ENCODE measurements around the gene MECP2.

Gene MECP2

GRCh38 chrX:154116426-154117211, 19.1 kb upstream of the MECP2 start:
- H3K4me3 ChIP-seq (ENCODE audit: low read depth, low read length): no peak overlapping the region

GRCh38 chrX:154115750-154116149, 18.2 kb upstream of the MECP2 start:
- H3K4me3 ChIP-seq (ENCODE audit: low read depth, low read length): no peak overlapping the region

GRCh38 chrX:154115071-154115470, 17.6 kb upstream of the MECP2 start:
- H3K4me3 ChIP-seq (ENCODE audit: low read depth, low read length): no peak overlapping the region

GRCh38 chrX:154114652-154115051, 17.1 kb upstream of the MECP2 start:
- H3K4me3 ChIP-seq (ENCODE audit: low read depth, low read length): no peak overlapping the region

- no peak overlapping the region for H3K4me3 ChIP-seq (ENCODE audit: low read depth, low read length)
Measured at GRCh38 chrX:154113729-154114128, 16.2 kb upstream of the MECP2 start.

GRCh38 chrX:154098551-154098950, 1.0 kb upstream of the MECP2 start:
- no peak overlapping the region for H3K4me3 ChIP-seq (ENCODE audit: low read depth, low read length)

GRCh38 chrX:154097003-154097588, 421 bp downstream of the MECP2 start:
- peak overlapping the region; percentile 45 for H3K4me3 ChIP-seq (ENCODE audit: low read depth, low read length)

- peak overlapping the region; percentile 18 for H3K4me3 ChIP-seq (ENCODE audit: low read depth, low read length)
Measured at GRCh38 chrX:154096140-154097002, 1.1 kb downstream of the MECP2 start.

GRCh38 chrX:154094833-154095232, 2.7 kb downstream of the MECP2 start:
- no peak overlapping the region for H3K4me3 ChIP-seq (ENCODE audit: low read depth, low read length)

GRCh38 chrX:154093965-154094364, 3.6 kb downstream of the MECP2 start:
- no peak overlapping the region for H3K4me3 ChIP-seq (ENCODE audit: low read depth, low read length)

- H3K4me3 ChIP-seq (ENCODE audit: low read depth, low read length): no peak overlapping the region
Measured at GRCh38 chrX:154092371-154092770, 5.1 kb downstream of the MECP2 start.

- no peak overlapping the region for H3K4me3 ChIP-seq (ENCODE audit: low read depth, low read length)
Measured at GRCh38 chrX:154091678-154092077, 5.8 kb downstream of the MECP2 start.

- no peak overlapping the region for H3K4me3 ChIP-seq (ENCODE audit: low read depth, low read length)
Measured at GRCh38 chrX:154090731-154091130, 6.8 kb downstream of the MECP2 start.

GRCh38 chrX:154084449-154085300, 12.8 kb downstream of the MECP2 start:
- no peak overlapping the region for H3K4me3 ChIP-seq (ENCODE audit: low read depth, low read length)

- H3K4me3 ChIP-seq (ENCODE audit: low read depth, low read length): no peak overlapping the region
Measured at GRCh38 chrX:154083126-154083517, 14.4 kb downstream of the MECP2 start.

GRCh38 chrX:154082396-154083125, 15.0 kb downstream of the MECP2 start:
- H3K4me3 ChIP-seq (ENCODE audit: low read depth, low read length): no peak overlapping the region

GRCh38 chrX:154077101-154077500, 20.4 kb downstream of the MECP2 start:
- no peak overlapping the region for H3K4me3 ChIP-seq (ENCODE audit: low read depth, low read length)

GRCh38 chrX:154074199-154074598, 23.3 kb downstream of the MECP2 start:
- H3K4me3 ChIP-seq (ENCODE audit: low read depth, low read length): no peak overlapping the region

GRCh38 chrX:154072192-154072591, 25.3 kb downstream of the MECP2 start:
- H3K4me3 ChIP-seq (ENCODE audit: low read depth, low read length): no peak overlapping the region

- H3K4me3 ChIP-seq (ENCODE audit: low read depth, low read length): no peak overlapping the region
Measured at GRCh38 chrX:154068560-154068959, 29.0 kb downstream of the MECP2 start.

Data from iPS-11a (cell line).